KMS-11 (cell line): Measurements from ENCODE around the gene SLC7A1.

ENCODE experiments used
- H2AFZ ChIP-seq: fragments of 200-600 bp; sonication (generic); 2 replicates; pipeline ENCODE4 v1.6.1; 2016; ENCODE audit warnings: antibody characterized with exemption, mixed run types, low read depth
- H3K27ac ChIP-seq: fragments of 200-600 bp; sonication (generic); 2 replicates; pipeline ENCODE4 v1.6.1; 2016; ENCODE audit warnings: mild to moderate bottlenecking, mixed run types
- H3K27me3 ChIP-seq: fragments of 200-600 bp; sonication (generic); 2 replicates; pipeline ENCODE4 v1.6.1; 2017; ENCODE audit warnings: mild to moderate bottlenecking, low read depth, mixed run types, moderate library complexity; ENCODE audit not compliant: insufficient read depth
- H3K36me3 ChIP-seq: fragments of 200-600 bp; sonication (generic); 2 replicates; pipeline ENCODE4 v1.6.1; 2017; ENCODE audit warnings: mild to moderate bottlenecking, mixed run types; ENCODE audit not compliant: insufficient read depth
- H3K4me1 ChIP-seq: fragments of 200-600 bp; sonication (generic); 2 replicates; pipeline ENCODE4 v1.6.1; 2016; ENCODE audit warnings: mild to moderate bottlenecking, low read depth, mixed run types; ENCODE audit not compliant: poor library complexity, severe bottlenecking
- H3K4me2 ChIP-seq: fragments of 200-600 bp; sonication (generic); 2 replicates; pipeline ENCODE4 v1.7.0; 2016; ENCODE audit warnings: mild to moderate bottlenecking, mixed run types
- H3K4me3 ChIP-seq: fragments of 200-600 bp; sonication (generic); IDR thresholded peaks from 2 replicates; pipeline ENCODE4 v1.6.1; 2017; ENCODE audit warnings: low read depth, low read length, mixed read lengths; ENCODE audit not compliant: insufficient read depth
- H3K79me2 ChIP-seq: fragments of 200-600 bp; sonication (generic); 2 replicates; pipeline ENCODE4 v1.6.1; 2016; ENCODE audit warnings: low read depth, mixed run types; ENCODE audit not compliant: insufficient read depth
- H3K9ac ChIP-seq: fragments of 200-600 bp; sonication (generic); 2 replicates; pipeline ENCODE4 v1.6.1; 2016; ENCODE audit warnings: mild to moderate bottlenecking, mixed run types
- H4K20me1 ChIP-seq: fragments of 200-600 bp; sonication (generic); 2 replicates; pipeline ENCODE4 v1.6.1; 2016; ENCODE audit warnings: mild to moderate bottlenecking, mixed run types; ENCODE audit not compliant: insufficient read depth
- TF ChIP-seq, protein P1 (sequence below): fragments of 200-600 bp; sonication (generic); conservative IDR thresholded peaks from 2 replicates; pipeline ENCODE4 v1.6.1; 2017; ENCODE audit warnings: low read depth, mild to moderate bottlenecking, antibody characterized with exemption, low read length, moderate library complexity, mixed read lengths

SLC7A1 gene

DNA sequence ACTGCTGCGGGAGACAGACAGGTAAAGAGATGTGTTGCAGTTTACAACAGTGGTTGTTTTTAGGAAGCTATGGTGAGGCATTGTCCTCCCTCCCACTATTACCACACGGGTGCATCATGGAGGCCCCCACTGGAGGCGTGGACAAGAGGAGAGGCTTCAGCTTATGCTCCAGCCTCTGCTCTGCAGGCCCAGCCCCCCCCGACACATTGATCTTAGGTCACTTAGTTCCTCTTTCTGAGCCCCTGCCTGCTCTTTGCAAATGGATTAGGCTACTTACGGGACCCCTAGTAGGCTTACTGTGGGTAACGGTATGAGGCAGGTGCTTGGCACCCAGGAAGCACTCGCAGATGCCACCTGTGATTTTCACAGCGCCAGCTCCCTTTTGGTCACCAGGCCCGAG lies 123.9 kb downstream of the SLC7A1 start:
- no peaks in the 10 kb centered on the region for H3K4me1 ChIP-seq

DNA sequence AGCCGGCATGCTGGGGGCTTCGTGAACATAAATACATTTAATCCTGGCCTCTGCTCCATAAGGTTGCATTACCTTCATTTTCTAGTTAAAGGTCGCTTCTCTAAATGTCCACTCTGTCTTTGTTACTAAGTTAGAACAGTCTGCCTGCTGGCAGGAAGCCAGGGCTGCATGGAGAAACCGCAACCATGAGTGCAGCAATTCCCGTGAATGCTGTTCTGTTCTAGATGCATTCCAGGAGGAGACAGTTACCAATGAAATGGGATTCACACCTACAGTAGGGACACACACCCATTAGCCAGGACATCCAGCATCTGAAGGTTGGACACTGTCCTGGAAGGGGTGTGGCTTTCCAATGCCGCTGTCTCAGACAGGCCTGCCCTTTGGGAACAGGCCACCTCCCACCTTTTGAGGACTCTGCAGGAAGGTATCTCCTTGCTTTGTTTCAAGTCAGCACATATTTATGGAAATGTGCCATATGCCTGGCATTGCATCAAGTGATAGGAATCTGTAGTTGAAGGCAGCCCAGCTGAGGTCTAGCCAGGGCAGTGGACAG lies 129.7 kb downstream of the SLC7A1 start:
- H3K9ac ChIP-seq = no peak overlapping the region
- H3K4me1 ChIP-seq = no peaks in the 10 kb centered on the region
- no peaks in the 10 kb centered on the region for H4K20me1 ChIP-seq
- no peak overlapping the region for H3K4me3 ChIP-seq
- H3K27me3 ChIP-seq = no peaks in the 10 kb centered on the region
- H2AFZ ChIP-seq = no peak overlapping the region
- H3K36me3 ChIP-seq = no peaks in the 10 kb centered on the region
- H3K4me2 ChIP-seq = no peak overlapping the region
- no peaks in the 10 kb centered on the region for H3K79me2 ChIP-seq
- TF ChIP-seq, protein P1, sequence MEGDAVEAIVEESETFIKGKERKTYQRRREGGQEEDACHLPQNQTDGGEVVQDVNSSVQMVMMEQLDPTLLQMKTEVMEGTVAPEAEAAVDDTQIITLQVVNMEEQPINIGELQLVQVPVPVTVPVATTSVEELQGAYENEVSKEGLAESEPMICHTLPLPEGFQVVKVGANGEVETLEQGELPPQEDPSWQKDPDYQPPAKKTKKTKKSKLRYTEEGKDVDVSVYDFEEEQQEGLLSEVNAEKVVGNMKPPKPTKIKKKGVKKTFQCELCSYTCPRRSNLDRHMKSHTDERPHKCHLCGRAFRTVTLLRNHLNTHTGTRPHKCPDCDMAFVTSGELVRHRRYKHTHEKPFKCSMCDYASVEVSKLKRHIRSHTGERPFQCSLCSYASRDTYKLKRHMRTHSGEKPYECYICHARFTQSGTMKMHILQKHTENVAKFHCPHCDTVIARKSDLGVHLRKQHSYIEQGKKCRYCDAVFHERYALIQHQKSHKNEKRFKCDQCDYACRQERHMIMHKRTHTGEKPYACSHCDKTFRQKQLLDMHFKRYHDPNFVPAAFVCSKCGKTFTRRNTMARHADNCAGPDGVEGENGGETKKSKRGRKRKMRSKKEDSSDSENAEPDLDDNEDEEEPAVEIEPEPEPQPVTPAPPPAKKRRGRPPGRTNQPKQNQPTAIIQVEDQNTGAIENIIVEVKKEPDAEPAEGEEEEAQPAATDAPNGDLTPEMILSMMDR = no peak
- no peak overlapping the region for H3K27ac ChIP-seq

More for the DNA sequence above, 123.9 kb downstream of the SLC7A1 start:
- no peaks in the 10 kb centered on the region for H3K79me2 ChIP-seq
- no peak overlapping the region for H3K9ac ChIP-seq
- no peak overlapping the region for H2AFZ ChIP-seq
- H3K36me3 ChIP-seq = no peaks in the 10 kb centered on the region
- TF ChIP-seq, protein P1 = no peak
- H3K27me3 ChIP-seq = no peaks in the 10 kb centered on the region
- H3K4me2 ChIP-seq = no peak overlapping the region
- no peak overlapping the region for H3K4me3 ChIP-seq
- H3K27ac ChIP-seq = no peak overlapping the region
- no peaks in the 10 kb centered on the region for H4K20me1 ChIP-seq

DNA sequence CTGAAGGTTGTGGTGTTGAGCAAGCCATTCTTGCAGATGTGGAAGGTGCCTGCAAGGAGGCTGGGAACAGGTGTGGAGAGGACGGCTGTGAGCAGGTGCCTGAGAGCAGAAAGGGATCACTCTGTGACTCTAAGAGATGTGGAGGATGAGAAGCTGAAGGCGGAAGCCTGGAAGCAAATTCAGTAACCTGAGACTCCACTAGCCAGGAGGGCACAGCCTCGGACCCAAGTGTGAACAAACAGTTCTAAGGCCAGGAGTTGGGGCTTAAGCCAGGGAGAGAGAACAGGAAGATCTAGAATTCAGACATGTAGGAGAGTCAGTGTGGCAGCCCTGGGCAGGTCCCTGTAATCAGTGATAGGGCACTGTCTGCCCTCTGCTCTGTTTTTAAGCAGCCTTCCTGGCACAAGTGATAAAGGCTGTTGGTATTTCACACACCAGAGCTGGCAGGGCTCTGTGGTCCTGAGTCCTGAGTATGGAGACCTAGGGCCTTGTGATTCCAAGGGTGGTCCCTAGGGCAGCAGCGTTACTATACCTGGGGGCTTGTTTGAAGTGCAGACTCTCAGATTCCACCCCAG lies 131.3 kb downstream of the SLC7A1 start:
- Histone ChIP-seq H2AFZ (no peak overlapping the region), H3K27me3 (no peaks in the 10 kb centered on the region), H3K9ac (no peak overlapping the region), H3K4me2 (no peak overlapping the region), H3K79me2 (no peaks in the 10 kb centered on the region), H3K4me3 (no peak overlapping the region), H3K36me3 (no peaks in the 10 kb centered on the region), H3K4me1 (no peaks in the 10 kb centered on the region), H3K27ac (no peak overlapping the region), H4K20me1 (no peaks in the 10 kb centered on the region)
- TF ChIP-seq, protein P1 = no peak

DNA sequence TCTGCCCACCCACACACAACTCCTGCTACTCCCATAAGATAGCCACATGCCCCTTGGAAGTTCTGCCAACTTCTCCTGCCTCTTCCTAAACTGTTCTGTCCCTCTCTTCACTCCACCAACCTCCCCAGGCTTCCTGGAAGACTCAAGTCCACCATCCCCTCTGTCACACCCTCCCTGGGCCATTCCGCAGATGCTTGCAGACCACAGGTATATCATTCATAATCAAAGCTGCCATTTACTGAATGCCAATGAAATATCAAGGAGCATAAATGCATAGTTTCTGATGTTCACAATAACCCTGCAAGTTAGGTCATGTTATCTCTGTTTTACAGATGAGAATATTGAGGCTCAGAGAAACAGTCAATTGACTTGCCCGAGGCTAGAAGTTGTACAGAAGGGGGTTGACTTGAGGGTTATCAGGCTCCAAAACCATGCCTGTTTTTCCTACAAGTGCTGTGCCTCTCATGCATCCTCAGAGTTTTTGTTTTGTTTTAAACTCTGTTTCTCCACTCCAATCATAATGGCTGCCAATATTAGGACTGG lies 135.6 kb downstream of the SLC7A1 start:
- Histone ChIP-seq H3K27ac (no peak overlapping the region), H3K9ac (no peak overlapping the region), H3K4me1 (no peaks in the 10 kb centered on the region), H4K20me1 (no peaks in the 10 kb centered on the region), H3K79me2 (no peaks in the 10 kb centered on the region), H3K36me3 (no peaks in the 10 kb centered on the region), H3K4me3 (no peak overlapping the region), H3K4me2 (no peak overlapping the region), H2AFZ (no peak overlapping the region), H3K27me3 (no peaks in the 10 kb centered on the region)
- TF ChIP-seq, protein P1 = no peak
